SK-N-SH (cell line): ENCODE measurements around the gene TIMM23.
A peak's percentile ranks its signal among the peaks of the same experiment; 100 is the strongest.
"Not testable (repeated sequence)": the region's sequence is repeated elsewhere in the genome, so short reads cannot be mapped to it uniquely, and the experiment has no call there.

Experiments
- EZH2phosphoT487 ChIP-seq: fragments of 200-600 bp; sonication (generic); IDR thresholded peaks from 2 replicates; pipeline ENCODE4 v1.6.1; 2017; ENCODE audit warnings: low read depth, mixed run types, mild to moderate bottlenecking, antibody characterized with exemption, moderate library complexity, borderline replicate concordance
- JUND ChIP-seq: IDR thresholded peaks from 2 replicates; pipeline ENCODE4 v1.4.0; 2012
- POLR2AphosphoS5 ChIP-seq: IDR thresholded peaks from 2 replicates; pipeline ENCODE4 v1.6.1; 2012; ENCODE audit warnings: low read depth, low read length
- RCOR1 ChIP-seq: fragments of 150-350 bp; IDR thresholded peaks from 2 replicates; pipeline ENCODE4 v1.6.1; 2017; ENCODE audit warnings: antibody characterized with exemption, low read length
- REST ChIP-seq: IDR thresholded peaks from 2 replicates; pipeline ENCODE4 v1.6.1; 2012; ENCODE audit warnings: mild to moderate bottlenecking, low read depth, low read length, moderate library complexity
- SMC3 ChIP-seq: IDR thresholded peaks from 2 replicates; pipeline ENCODE4 v1.6.1; 2012; ENCODE audit warnings: low read depth, low read length, improper control_type of control experiment
- TEAD4 ChIP-seq: IDR thresholded peaks from 2 replicates; pipeline ENCODE4 v1.4.0; 2012; ENCODE audit warnings: mild to moderate bottlenecking, borderline replicate concordance; ENCODE audit not compliant: insufficient read depth
- YY1 ChIP-seq: IDR thresholded peaks from 2 replicates; pipeline ENCODE4 v1.4.0; 2012; ENCODE audit warnings: low read depth, mild to moderate bottlenecking
- TF ChIP-seq, protein P1 (sequence below): fragments of 150-350 bp; IDR thresholded peaks from 2 replicates; pipeline ENCODE4 v1.6.1; 2017; ENCODE audit warnings: antibody characterized with exemption, low read length, low read depth, borderline replicate concordance
- TF ChIP-seq, protein P2 (sequence below): fragments of 200-600 bp; sonication (generic); IDR thresholded peaks from 2 replicates; pipeline ENCODE4 v1.6.1; 2017; ENCODE audit warnings: antibody characterized with exemption, mild to moderate bottlenecking, moderate library complexity
- TF ChIP-seq, protein P3 (sequence below): IDR thresholded peaks from 2 replicates; pipeline ENCODE4 v1.4.0; 2012; ENCODE audit warnings: low read depth, borderline replicate concordance

- TF ChIP-seq YY1, RCOR1, REST, JUND, SMC3, TEAD4, POLR2AphosphoS5, EZH2phosphoT487: not testable (repeated sequence)
- TF ChIP-seq, protein P1, sequence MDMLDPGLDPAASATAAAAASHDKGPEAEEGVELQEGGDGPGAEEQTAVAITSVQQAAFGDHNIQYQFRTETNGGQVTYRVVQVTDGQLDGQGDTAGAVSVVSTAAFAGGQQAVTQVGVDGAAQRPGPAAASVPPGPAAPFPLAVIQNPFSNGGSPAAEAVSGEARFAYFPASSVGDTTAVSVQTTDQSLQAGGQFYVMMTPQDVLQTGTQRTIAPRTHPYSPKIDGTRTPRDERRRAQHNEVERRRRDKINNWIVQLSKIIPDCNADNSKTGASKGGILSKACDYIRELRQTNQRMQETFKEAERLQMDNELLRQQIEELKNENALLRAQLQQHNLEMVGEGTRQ: not testable (repeated sequence)
- TF ChIP-seq, protein P2, sequence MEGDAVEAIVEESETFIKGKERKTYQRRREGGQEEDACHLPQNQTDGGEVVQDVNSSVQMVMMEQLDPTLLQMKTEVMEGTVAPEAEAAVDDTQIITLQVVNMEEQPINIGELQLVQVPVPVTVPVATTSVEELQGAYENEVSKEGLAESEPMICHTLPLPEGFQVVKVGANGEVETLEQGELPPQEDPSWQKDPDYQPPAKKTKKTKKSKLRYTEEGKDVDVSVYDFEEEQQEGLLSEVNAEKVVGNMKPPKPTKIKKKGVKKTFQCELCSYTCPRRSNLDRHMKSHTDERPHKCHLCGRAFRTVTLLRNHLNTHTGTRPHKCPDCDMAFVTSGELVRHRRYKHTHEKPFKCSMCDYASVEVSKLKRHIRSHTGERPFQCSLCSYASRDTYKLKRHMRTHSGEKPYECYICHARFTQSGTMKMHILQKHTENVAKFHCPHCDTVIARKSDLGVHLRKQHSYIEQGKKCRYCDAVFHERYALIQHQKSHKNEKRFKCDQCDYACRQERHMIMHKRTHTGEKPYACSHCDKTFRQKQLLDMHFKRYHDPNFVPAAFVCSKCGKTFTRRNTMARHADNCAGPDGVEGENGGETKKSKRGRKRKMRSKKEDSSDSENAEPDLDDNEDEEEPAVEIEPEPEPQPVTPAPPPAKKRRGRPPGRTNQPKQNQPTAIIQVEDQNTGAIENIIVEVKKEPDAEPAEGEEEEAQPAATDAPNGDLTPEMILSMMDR: peak; percentile 31; the same call in 1 of the 2 replicates
- TF ChIP-seq, protein P3, sequence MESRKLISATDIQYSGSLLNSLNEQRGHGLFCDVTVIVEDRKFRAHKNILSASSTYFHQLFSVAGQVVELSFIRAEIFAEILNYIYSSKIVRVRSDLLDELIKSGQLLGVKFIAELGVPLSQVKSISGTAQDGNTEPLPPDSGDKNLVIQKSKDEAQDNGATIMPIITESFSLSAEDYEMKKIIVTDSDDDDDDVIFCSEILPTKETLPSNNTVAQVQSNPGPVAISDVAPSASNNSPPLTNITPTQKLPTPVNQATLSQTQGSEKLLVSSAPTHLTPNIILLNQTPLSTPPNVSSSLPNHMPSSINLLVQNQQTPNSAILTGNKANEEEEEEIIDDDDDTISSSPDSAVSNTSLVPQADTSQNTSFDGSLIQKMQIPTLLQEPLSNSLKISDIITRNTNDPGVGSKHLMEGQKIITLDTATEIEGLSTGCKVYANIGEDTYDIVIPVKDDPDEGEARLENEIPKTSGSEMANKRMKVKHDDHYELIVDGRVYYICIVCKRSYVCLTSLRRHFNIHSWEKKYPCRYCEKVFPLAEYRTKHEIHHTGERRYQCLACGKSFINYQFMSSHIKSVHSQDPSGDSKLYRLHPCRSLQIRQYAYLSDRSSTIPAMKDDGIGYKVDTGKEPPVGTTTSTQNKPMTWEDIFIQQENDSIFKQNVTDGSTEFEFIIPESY: not testable (repeated sequence)
Observed at GRCh38 chr10:45947363-45947762, 24.9 kb upstream of the TIMM23 start.
